Testis (tissue), 2 donors: ENCODE results near the gene SETD7.

Source experiments
- CTCF ChIP-seq, 3 experiments: fragments of 450-650 bp in 2 of 3; fragments of 200-600 bp in 1 of 3; sonication (generic) in 1 of 3; IDR thresholded peaks; one replicate each; pipeline ENCODE4 v1.5.1; 2016 to 2019; ENCODE audit warnings: antibody characterized with exemption in 3 of 3, mild to moderate bottlenecking in 2 of 3, moderate library complexity in 1 of 3
- POLR2A ChIP-seq: fragments of 450-650 bp; IDR thresholded peaks from one replicate; pipeline ENCODE4 v1.6.1; 2017; ENCODE audit warnings: antibody characterized with exemption, mild to moderate bottlenecking, moderate library complexity

- TF ChIP-seq CTCF (IDR thresholded peaks at IDR 0.05) (no peak), POLR2A (no peak)
These were observed 6.8 kb upstream of the SETD7 start for GRCh38 chr4:139562839-139563238.
